ENCODE measurements around the gene DMD.
"Not testable (repeated sequence)": the region's sequence is repeated elsewhere in the genome, so short reads cannot be mapped to it uniquely, and the experiment has no call there.

DMD gene

GRCh38 chrX:32087663-32088062 is 1123.7 kb downstream of the DMD start:
- no peak for DNase-seq (ENCODE audit: low read depth in 4 of 4, low spot score in 1 of 4)

- DNase-seq (ENCODE audit: low read depth in 4 of 4, low spot score in 1 of 4): no peak
Observed at GRCh38 chrX:32084757-32085156, 1126.6 kb downstream of the DMD start.

GRCh38 chrX:32048285-32048684 is 1163.1 kb downstream of the DMD start:
- no peak for DNase-seq (ENCODE audit: low read depth in 4 of 4, low spot score in 1 of 4)

GRCh38 chrX:32045149-32045548 is 1166.2 kb downstream of the DMD start:
- no peak for DNase-seq (ENCODE audit: low read depth in 4 of 4, low spot score in 1 of 4)

- no peak for DNase-seq (ENCODE audit: low read depth in 4 of 4, low spot score in 1 of 4)
Observed at GRCh38 chrX:32041181-32041580, 1170.2 kb downstream of the DMD start.

GRCh38 chrX:32026772-32027171 is 1184.6 kb downstream of the DMD start:
- no peak for DNase-seq (ENCODE audit: low read depth in 4 of 4, low spot score in 1 of 4)

GRCh38 chrX:32024072-32024471 is 1187.3 kb downstream of the DMD start:
- DNase-seq (ENCODE audit: low read depth in 4 of 4, low spot score in 1 of 4): no peak

- DNase-seq (ENCODE audit: low read depth in 4 of 4, low spot score in 1 of 4): no peak
Observed at GRCh38 chrX:32016195-32016594, 1195.2 kb downstream of the DMD start.

- no peak for DNase-seq (ENCODE audit: low read depth in 4 of 4, low spot score in 1 of 4)
Observed at GRCh38 chrX:32010948-32011347, 1200.4 kb downstream of the DMD start.

GRCh38 chrX:32010212-32010611 is 1201.1 kb downstream of the DMD start:
- no peak for DNase-seq (ENCODE audit: low read depth in 4 of 4, low spot score in 1 of 4)

GRCh38 chrX:31993637-31994036 is 1217.7 kb downstream of the DMD start:
- DNase-seq (ENCODE audit: low read depth in 4 of 4, low spot score in 1 of 4): no peak

- DNase-seq (ENCODE audit: low read depth in 4 of 4, low spot score in 1 of 4): no peak
Observed at GRCh38 chrX:31988975-31989374, 1222.4 kb downstream of the DMD start.

GRCh38 chrX:31981546-31982062 is 1229.7 kb downstream of the DMD start:
- no peak for DNase-seq (ENCODE audit: low read depth in 4 of 4, low spot score in 1 of 4)

- no peak for DNase-seq (ENCODE audit: low read depth in 4 of 4, low spot score in 1 of 4)
Observed at GRCh38 chrX:31969714-31970113, 1241.6 kb downstream of the DMD start.

- no peak for DNase-seq (ENCODE audit: low read depth in 4 of 4, low spot score in 1 of 4)
Observed at GRCh38 chrX:31962256-31962655, 1249.1 kb downstream of the DMD start.

GRCh38 chrX:31934842-31935370 is 1276.4 kb downstream of the DMD start:
- DNase-seq (ENCODE audit: low read depth in 4 of 4, low spot score in 1 of 4): no peak

GRCh38 chrX:31934015-31934414 is 1277.3 kb downstream of the DMD start:
- no peak for DNase-seq (ENCODE audit: low read depth in 4 of 4, low spot score in 1 of 4)

GRCh38 chrX:31932769-31933168 is 1278.6 kb downstream of the DMD start:
- no peak for DNase-seq (ENCODE audit: low read depth in 4 of 4, low spot score in 1 of 4)

- not testable (repeated sequence) for DNase-seq (ENCODE audit: low read depth in 4 of 4, low spot score in 1 of 4)
Observed at GRCh38 chrX:31932320-31932719, 1279.0 kb downstream of the DMD start.

- DNase-seq (ENCODE audit: low read depth in 4 of 4, low spot score in 1 of 4): no peak
Observed at GRCh38 chrX:31931225-31931624, 1280.1 kb downstream of the DMD start.

GRCh38 chrX:31929366-31929765 is 1282.0 kb downstream of the DMD start:
- no peak for DNase-seq (ENCODE audit: low read depth in 4 of 4, low spot score in 1 of 4)

- DNase-seq (ENCODE audit: low read depth in 4 of 4, low spot score in 1 of 4): no peak
Observed at GRCh38 chrX:31921236-31921635, 1290.1 kb downstream of the DMD start.

GRCh38 chrX:31909850-31910572 is 1301.3 kb downstream of the DMD start:
- no peak for DNase-seq (ENCODE audit: low read depth in 4 of 4, low spot score in 1 of 4)
